ELF-1 (cell line): ENCODE data around the gene CCDC50.

ENCODE experiments used
- DNase-seq: peaks from one replicate; pipeline ENCODE4 v3.0.0-alpha.2; 2016; ENCODE audit warnings: low read depth, low spot score

Gene CCDC50

GRCh38 chr3:191420771-191421170 lies 91.6 kb downstream of the CCDC50 start:
- no peak for DNase-seq

GRCh38 chr3:191424881-191425280 lies 95.7 kb downstream of the CCDC50 start:
- no peak for DNase-seq

DNA sequence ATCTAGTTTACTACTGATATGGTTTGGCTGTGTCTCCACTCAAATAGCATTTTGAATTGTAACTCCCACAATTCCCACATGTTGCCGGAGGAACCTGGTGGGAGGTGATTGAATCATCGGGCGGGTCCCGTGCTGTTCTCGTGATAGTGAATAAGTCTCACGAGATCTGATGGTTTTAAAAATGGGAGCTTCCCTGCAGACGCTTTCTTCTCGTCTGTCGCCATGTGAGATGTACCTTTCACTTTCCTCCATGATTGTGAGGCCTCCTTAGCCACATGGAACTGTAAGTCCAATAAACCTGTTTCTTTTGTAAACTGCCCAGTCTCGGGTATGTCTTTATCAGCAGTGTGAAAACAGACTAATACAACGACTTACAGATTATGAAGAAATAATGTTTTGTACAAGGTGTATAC lies 96.1 kb downstream of the CCDC50 start:
- no peak for DNase-seq

DNA sequence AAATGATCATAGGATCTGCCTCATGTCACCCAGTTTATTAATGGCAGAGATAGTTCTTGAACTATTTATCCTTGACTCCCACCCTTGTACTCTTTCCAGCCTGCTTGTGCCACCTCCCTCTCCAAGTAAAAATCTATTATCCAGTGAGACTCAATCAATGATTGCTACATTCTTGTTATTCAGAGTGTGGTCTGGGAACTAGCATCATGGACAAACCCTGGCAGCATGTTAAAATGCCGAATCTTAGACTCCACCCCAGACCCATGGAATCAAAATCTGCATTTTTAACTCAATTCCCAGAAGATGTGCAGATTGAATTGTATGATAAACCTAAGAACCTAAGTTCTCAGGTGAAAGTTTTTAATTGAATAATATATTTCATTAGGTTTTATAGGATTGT lies 97.1 kb downstream of the CCDC50 start:
- DNase-seq: no peak

GRCh38 chr3:191428177-191428576 lies 99.0 kb downstream of the CCDC50 start:
- no peak for DNase-seq

DNA sequence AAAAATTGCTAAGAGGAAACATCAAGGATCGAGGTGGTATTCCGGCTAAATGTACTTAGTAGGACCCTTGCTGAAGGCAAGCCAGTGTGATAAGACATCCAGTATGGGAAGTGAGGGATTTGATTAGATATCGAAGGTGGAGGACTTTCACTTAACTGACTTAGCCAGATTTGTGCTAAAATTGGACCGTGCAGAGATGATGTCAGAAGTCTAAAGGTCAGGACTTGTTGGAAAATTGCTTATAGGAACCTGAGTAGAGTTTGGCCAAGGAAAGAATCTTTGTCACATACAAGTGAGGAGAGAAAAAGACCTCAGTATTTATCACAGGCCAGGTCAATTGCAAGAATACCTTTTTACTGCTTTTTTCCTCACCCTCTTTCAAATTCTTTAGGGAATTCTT lies 100.9 kb downstream of the CCDC50 start:
- DNase-seq: no peak

- DNase-seq: no peak
Measured at GRCh38 chr3:191431160-191431822, 102.1 kb downstream of the CCDC50 start.

- DNase-seq: no peak
Measured at GRCh38 chr3:191432162-191432561, 103.0 kb downstream of the CCDC50 start.

GRCh38 chr3:191434024-191434423 lies 104.8 kb downstream of the CCDC50 start:
- DNase-seq: peak; percentile 70

DNA sequence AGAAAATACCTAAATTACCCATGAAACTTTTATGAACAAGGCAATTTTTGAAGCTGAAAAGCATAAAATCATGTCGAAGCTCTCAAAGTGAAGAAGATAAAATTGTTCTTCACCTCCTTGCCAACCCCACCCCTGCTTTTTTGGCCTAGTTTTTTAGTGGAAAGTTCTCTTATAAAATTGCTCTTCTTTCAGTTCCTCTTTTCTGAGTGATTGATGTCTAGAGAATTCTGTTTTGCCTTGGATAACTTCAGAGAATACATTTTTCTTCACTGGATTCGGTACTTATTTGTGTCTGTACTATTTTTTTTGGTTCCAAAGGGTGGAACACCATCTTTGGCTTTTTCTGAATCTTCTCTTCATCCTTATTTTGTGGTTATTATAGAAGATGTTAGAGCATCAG lies 106.8 kb downstream of the CCDC50 start:
- DNase-seq: no peak

GRCh38 chr3:191438150-191438814 lies 109.1 kb downstream of the CCDC50 start:
- DNase-seq: no peak

DNA sequence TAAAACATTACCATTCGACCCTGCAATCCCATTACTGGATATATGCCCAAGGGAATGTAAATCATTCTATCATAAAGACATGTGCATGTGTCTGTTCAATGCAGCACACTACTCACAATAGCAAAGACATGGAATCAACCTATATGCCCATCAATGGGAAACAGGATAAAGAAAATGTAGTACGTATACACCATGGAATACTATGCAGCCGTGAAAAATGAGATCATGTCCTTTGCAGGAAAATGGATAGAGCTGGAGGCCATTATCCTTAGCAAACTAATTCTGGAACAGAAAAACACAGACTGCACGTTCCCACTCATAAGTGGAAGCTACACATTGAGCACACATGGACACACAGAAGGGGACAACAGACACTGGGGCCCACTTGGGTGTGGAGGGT lies 111.3 kb downstream of the CCDC50 start:
- no peak for DNase-seq

DNA sequence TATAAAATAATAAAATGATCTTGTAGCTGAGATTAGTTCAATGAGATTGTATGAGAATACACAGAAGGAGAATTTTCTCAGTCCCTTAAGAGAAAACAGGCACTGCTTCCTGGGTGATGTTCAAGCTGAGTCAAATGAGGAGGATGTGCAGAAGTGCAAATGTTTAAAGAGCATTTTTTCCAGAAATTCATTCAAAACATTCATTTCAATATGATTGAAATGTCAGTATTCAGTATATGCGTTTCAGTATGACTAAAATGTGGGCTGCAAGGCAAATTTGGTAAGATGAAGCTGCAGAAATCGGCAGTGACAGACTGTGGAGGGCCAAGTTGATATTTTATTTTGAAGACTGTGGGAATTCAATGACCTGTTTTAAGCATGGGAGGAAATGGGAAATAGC lies 112.5 kb downstream of the CCDC50 start:
- no peak for DNase-seq

GRCh38 chr3:191444569-191444968 lies 115.4 kb downstream of the CCDC50 start:
- no peak for DNase-seq
